Fibroblast of the aortic adventitia (primary cell): ENCODE results near the gene CYB561D1. TPM values are rescaled to one million over a fixed set of nuclear protein-coding genes. Genes with fewer than 3 reads are reported as not detected.

Source experiments
- DNase-seq: peaks from one replicate; pipeline ENCODE4 v3.0.0-alpha.2; 2010; ENCODE audit warnings: low read depth
- H3K4me3 ChIP-seq: 2 replicates; pipeline ENCODE4 v1.5.1; 2011; ENCODE audit warnings: low read depth, mild to moderate bottlenecking, control low read depth, low read length, moderate library complexity
- total RNA-seq: library from RNA; depleted of rRNA; stranded (reverse); fragments of >200 nt; gene quantifications from 2 replicates; pipeline ENCODE4 v1.2.3, GENCODE V29; 2012; ENCODE audit warnings: low replicate concordance
- TF ChIP-seq, protein P1 (sequence below): IDR thresholded peaks from 2 replicates; pipeline ENCODE4 v1.5.1; 2011; ENCODE audit warnings: mild to moderate bottlenecking, low read length, control low read depth, inconsistent platforms; ENCODE audit not compliant: insufficient read depth

The CYB561D1 gene
- total RNA-seq, 1 donor, result 8.1 TPM

- H3K4me3 ChIP-seq, result no peak overlapping the region
- DNase-seq, result no peak
- TF ChIP-seq, protein P1, sequence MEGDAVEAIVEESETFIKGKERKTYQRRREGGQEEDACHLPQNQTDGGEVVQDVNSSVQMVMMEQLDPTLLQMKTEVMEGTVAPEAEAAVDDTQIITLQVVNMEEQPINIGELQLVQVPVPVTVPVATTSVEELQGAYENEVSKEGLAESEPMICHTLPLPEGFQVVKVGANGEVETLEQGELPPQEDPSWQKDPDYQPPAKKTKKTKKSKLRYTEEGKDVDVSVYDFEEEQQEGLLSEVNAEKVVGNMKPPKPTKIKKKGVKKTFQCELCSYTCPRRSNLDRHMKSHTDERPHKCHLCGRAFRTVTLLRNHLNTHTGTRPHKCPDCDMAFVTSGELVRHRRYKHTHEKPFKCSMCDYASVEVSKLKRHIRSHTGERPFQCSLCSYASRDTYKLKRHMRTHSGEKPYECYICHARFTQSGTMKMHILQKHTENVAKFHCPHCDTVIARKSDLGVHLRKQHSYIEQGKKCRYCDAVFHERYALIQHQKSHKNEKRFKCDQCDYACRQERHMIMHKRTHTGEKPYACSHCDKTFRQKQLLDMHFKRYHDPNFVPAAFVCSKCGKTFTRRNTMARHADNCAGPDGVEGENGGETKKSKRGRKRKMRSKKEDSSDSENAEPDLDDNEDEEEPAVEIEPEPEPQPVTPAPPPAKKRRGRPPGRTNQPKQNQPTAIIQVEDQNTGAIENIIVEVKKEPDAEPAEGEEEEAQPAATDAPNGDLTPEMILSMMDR, result no peak
These were observed 19.2 kb upstream of the CYB561D1 start for GRCh38 chr1:109474697-109475096.

- TF ChIP-seq, protein P1, result no peak
- no peak for DNase-seq
- no peak overlapping the region for H3K4me3 ChIP-seq
These were observed 18.6 kb upstream of the CYB561D1 start for GRCh38 chr1:109475261-109475660.

- DNase-seq, result no peak
- no peak overlapping the region for H3K4me3 ChIP-seq
- TF ChIP-seq, protein P1, result no peak
These were observed 17.1 kb upstream of the CYB561D1 start for GRCh38 chr1:109476825-109477224.

- H3K4me3 ChIP-seq, result no peak overlapping the region
- DNase-seq, result no peak
- TF ChIP-seq, protein P1, result no peak
These were observed 16.1 kb upstream of the CYB561D1 start for GRCh38 chr1:109477821-109478220.

- TF ChIP-seq, protein P1, result no peak
- no peak for DNase-seq
- no peak overlapping the region for H3K4me3 ChIP-seq
These were observed 15.1 kb upstream of the CYB561D1 start for GRCh38 chr1:109478806-109479205.

DNA sequence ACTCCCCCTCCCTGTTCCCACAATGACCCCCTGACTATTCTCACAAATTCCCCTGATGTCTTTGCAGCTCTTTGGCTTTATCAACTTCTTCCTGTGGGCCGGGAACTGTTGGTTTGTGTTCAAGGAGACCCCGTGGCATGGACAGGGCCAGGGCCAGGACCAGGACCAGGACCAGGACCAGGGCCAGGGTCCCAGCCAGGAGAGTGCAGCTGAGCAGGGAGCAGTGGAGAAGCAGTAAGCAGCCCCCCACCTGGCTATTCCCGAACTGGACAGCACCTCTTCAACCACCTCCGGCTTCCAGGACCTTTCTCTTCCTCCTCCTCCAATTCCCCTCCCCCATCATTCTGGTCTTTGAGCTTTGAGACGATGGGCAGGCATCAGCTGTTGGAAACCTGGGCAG lies 14.6 kb upstream of the CYB561D1 start:
- DNase-seq, result no peak
- TF ChIP-seq, protein P1, result no peak
- no peak overlapping the region for H3K4me3 ChIP-seq

- TF ChIP-seq, protein P1, result no peak
- no peak for DNase-seq
- no peak overlapping the region for H3K4me3 ChIP-seq
These were observed 14.0 kb upstream of the CYB561D1 start for GRCh38 chr1:109479901-109480300.
